ENCODE measurements around the gene SOAT2. TPM values are rescaled to one million over a fixed set of nuclear protein-coding genes. Genes with fewer than 3 reads are reported as not detected.

The SOAT2 gene
- total and polyA plus RNA-seq, 2 experiments from 2014 or later, result 0.43 TPM; not detected in 1

DNA sequence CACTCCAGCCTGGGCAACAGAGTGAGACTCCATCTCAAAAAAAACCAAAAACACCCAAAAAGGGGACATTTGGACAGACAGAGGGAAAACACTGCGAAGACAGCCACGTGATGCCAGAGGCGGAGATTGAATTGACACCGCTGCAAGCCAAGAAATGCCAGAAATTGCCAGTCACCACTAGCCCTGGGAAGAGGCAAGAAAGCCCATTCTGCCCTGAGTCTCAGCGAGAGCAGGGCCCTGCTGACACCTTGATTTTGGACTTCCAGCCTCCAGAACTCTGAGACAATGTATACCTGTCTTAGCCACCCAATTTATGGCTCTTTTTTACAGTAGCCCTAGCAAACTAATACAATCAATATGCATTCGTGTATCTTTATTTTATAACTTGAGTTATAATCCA, 13.2 kb upstream of the SOAT2 start:
- Histone ChIP-seq H3K4me2 (ENCODE audit: unreplicated experiment) (no peak overlapping the region), H3K36me3 (ENCODE audit: low read depth) (no peaks in the 10 kb centered on the region), H3K4me1 (ENCODE audit: insufficient read depth) (0 out of 2 replicates have a peak, but pooled peaks cover 4% of the 10 kb centered on the region), H4K20me1 (ENCODE audit: insufficient read depth) (no peaks in the 10 kb centered on the region), H3K9me2 (ENCODE audit: insufficient read depth) (no peaks in the 10 kb centered on the region), H3K27ac (no peak overlapping the region), H2AFZ (no peak overlapping the region), H3K27me3 (replicated peaks; ENCODE audit: insufficient read depth) (no peaks in the 10 kb centered on the region), H3K79me2 (ENCODE audit: insufficient read depth) (no peaks in the 10 kb centered on the region), H3K9me3 (ENCODE audit: low read depth) (no peaks in the 10 kb centered on the region), H3F3A (ENCODE audit: insufficient read depth) (peaks cover 17% of the 10 kb centered on the region), H3K9ac (no peak overlapping the region), H3K4me3 (no peak overlapping the region)
- no peak for DNase-seq
- in situ Hi-C loops (cut with MboI), result no loop called here
- TF ChIP-seq EZH2phosphoT487 (IDR thresholded peaks at IDR 0.05; ENCODE audit: insufficient read depth, low read depth) (no peak), EZH2 (IDR thresholded peaks at IDR 0.05; ENCODE audit: insufficient read depth, poor library complexity, severe bottlenecking) (no peak)
- whole genome bisulfite sequencing, 2 experiments (ENCODE audit: low coverage in 1 of 2, low lambda C conversion rate in 2 of 2, missing lambda C conversion rate in 2 of 2), result 81 to 83% methylated on average over 6 of the region's 6 CpGs

DNA sequence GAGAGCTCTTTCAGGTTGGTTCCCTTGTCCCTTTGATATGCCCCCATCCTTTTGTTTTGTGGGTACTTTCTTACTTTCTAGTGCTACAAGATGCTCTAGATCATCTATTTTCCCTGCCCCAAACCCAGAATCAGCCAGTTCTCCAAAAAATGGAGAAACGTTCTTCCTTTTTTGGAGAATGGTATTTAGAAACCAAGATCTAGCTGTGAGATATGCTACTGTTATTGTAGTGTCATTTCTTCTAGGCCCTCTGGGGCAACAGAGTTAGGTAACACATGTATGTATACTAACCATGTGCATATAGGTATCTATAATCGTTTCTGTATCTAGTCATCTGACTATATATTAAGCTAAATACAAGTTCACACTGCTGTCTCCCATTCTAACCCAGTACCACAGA, 12.7 kb upstream of the SOAT2 start:
- no peak overlapping the region for H3K27ac ChIP-seq
- H3K9ac ChIP-seq, result no peak overlapping the region
- H2AFZ ChIP-seq, result no peak overlapping the region
- peaks cover 4% of the 10 kb centered on the region; the same call in 1 of the 2 replicates for H3K79me2 ChIP-seq (ENCODE audit: insufficient read depth)
- no peaks in the 10 kb centered on the region for H3K36me3 ChIP-seq (ENCODE audit: low read depth)
- no peaks in the 10 kb centered on the region for H3K9me2 ChIP-seq (ENCODE audit: insufficient read depth)
- in situ Hi-C loops (cut with MboI), result no loop called here
- DNase-seq, result no peak
- no peaks in the 10 kb centered on the region for H4K20me1 ChIP-seq (ENCODE audit: insufficient read depth)
- no peak overlapping the region for H3K4me3 ChIP-seq
- peaks cover 21% of the 10 kb centered on the region for H3F3A ChIP-seq (ENCODE audit: insufficient read depth)
- 0 out of 2 replicates have a peak, but pooled peaks cover 7% of the 10 kb centered on the region for H3K4me1 ChIP-seq (ENCODE audit: insufficient read depth)
- TF ChIP-seq EZH2 (IDR thresholded peaks at IDR 0.05; ENCODE audit: insufficient read depth, poor library complexity, severe bottlenecking) (no peak), EZH2phosphoT487 (IDR thresholded peaks at IDR 0.05; ENCODE audit: insufficient read depth, low read depth) (no peak)
- H3K27me3 ChIP-seq (replicated peaks; ENCODE audit: insufficient read depth), result no peaks in the 10 kb centered on the region
- no peak overlapping the region for H3K4me2 ChIP-seq (ENCODE audit: unreplicated experiment)
- WGBS, 2 experiments (ENCODE audit: low coverage in 1 of 2, low lambda C conversion rate in 2 of 2, missing lambda C conversion rate in 2 of 2), result 9 to 19% methylated on average over 2 of the region's 2 CpGs
- H3K9me3 ChIP-seq (ENCODE audit: low read depth), result no peaks in the 10 kb centered on the region

DNA sequence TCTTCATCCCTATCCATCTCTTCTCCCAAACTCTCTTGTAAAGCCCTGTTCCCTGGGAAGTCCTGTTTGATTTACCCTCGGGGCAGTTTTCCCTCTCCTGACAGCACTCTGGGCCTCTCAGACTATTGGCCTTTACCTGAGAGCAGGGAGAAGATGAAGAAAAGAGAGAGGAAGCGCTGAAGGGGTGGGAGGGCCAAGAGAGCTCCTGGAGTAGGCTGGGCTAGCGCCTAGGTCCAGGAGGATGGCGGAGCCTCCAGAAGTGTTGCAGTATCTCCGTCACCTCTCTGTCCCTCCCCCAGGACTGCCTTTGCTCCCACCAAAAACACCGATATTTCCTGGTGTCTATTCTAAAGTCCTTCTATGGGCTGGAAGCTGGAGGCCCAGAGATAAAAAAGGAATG, 11.5 kb upstream of the SOAT2 start:
- TF ChIP-seq EZH2phosphoT487 (IDR thresholded peaks at IDR 0.05; ENCODE audit: insufficient read depth, low read depth), result no peak
- no peak for TF ChIP-seq EZH2 (IDR thresholded peaks at IDR 0.05; ENCODE audit: insufficient read depth, poor library complexity, severe bottlenecking)
- no peak for DNase-seq
- Histone ChIP-seq H2AFZ (no peak overlapping the region), H3F3A (ENCODE audit: insufficient read depth) (peaks cover 26% of the 10 kb centered on the region), H3K4me2 (ENCODE audit: unreplicated experiment) (no peak overlapping the region), H3K27me3 (replicated peaks; ENCODE audit: insufficient read depth) (no peaks in the 10 kb centered on the region), H3K9me2 (ENCODE audit: insufficient read depth) (no peaks in the 10 kb centered on the region), H3K9me3 (ENCODE audit: low read depth) (no peaks in the 10 kb centered on the region), H3K79me2 (ENCODE audit: insufficient read depth) (peaks cover 4% of the 10 kb centered on the region; the same call in 1 of the 2 replicates), H3K9ac (no peak overlapping the region), H4K20me1 (ENCODE audit: insufficient read depth) (no peaks in the 10 kb centered on the region), H3K4me3 (no peak overlapping the region), H3K27ac (no peak overlapping the region), H3K36me3 (ENCODE audit: low read depth) (no peaks in the 10 kb centered on the region), H3K4me1 (ENCODE audit: insufficient read depth) (peaks cover 13% of the 10 kb centered on the region)
- in situ Hi-C loops (cut with MboI), result no loop called here
- WGBS, 2 experiments (ENCODE audit: low coverage in 1 of 2, low lambda C conversion rate in 2 of 2, missing lambda C conversion rate in 2 of 2), result 90 to 97% methylated on average over 6 of the region's 6 CpGs

- peaks cover 42% of the 10 kb centered on the region for H3F3A ChIP-seq (ENCODE audit: insufficient read depth)
- H3K9me2 ChIP-seq (ENCODE audit: insufficient read depth), result no peaks in the 10 kb centered on the region
- no peaks in the 10 kb centered on the region for H4K20me1 ChIP-seq (ENCODE audit: insufficient read depth)
- no peak overlapping the region for H3K4me3 ChIP-seq
- peaks cover 13% of the 10 kb centered on the region for H3K4me1 ChIP-seq (ENCODE audit: insufficient read depth)
- no peak for DNase-seq
- no peak overlapping the region for H2AFZ ChIP-seq
- H3K79me2 ChIP-seq (ENCODE audit: insufficient read depth), result peaks cover 4% of the 10 kb centered on the region; the same call in 1 of the 2 replicates
- H3K9ac ChIP-seq, result no peak overlapping the region
- no peaks in the 10 kb centered on the region for H3K36me3 ChIP-seq (ENCODE audit: low read depth)
- H3K4me2 ChIP-seq (ENCODE audit: unreplicated experiment), result no peak overlapping the region
- no peak overlapping the region for H3K27ac ChIP-seq
- WGBS, 2 experiments (ENCODE audit: low coverage in 1 of 2, low lambda C conversion rate in 2 of 2, missing lambda C conversion rate in 2 of 2), result 80 to 81% methylated on average over 6 of the region's 6 CpGs
- in situ Hi-C loops (cut with MboI), result no loop called here
- no peaks in the 10 kb centered on the region for H3K27me3 ChIP-seq (replicated peaks; ENCODE audit: insufficient read depth)
- no peak for TF ChIP-seq EZH2phosphoT487 (IDR thresholded peaks at IDR 0.05; ENCODE audit: insufficient read depth, low read depth)
- no peaks in the 10 kb centered on the region for H3K9me3 ChIP-seq (ENCODE audit: low read depth)
These were observed 9.4 kb upstream of the SOAT2 start for GRCh38 chr12:53093777-53094393.

All from GM23248 (cell line).